CD4-positive, alpha-beta T cell treated with Interleukin-21 for 1 hour (primary cell): ENCODE data around the gene LIN28B.
"Not testable (repeated sequence)": the region's sequence is repeated elsewhere in the genome, so short reads cannot be mapped to it uniquely, and the experiment has no call there.

Experiments
- DNase-seq: peaks from one replicate; pipeline ENCODE4 v3.0.0-alpha.2; 2020

Gene LIN28B

DNA sequence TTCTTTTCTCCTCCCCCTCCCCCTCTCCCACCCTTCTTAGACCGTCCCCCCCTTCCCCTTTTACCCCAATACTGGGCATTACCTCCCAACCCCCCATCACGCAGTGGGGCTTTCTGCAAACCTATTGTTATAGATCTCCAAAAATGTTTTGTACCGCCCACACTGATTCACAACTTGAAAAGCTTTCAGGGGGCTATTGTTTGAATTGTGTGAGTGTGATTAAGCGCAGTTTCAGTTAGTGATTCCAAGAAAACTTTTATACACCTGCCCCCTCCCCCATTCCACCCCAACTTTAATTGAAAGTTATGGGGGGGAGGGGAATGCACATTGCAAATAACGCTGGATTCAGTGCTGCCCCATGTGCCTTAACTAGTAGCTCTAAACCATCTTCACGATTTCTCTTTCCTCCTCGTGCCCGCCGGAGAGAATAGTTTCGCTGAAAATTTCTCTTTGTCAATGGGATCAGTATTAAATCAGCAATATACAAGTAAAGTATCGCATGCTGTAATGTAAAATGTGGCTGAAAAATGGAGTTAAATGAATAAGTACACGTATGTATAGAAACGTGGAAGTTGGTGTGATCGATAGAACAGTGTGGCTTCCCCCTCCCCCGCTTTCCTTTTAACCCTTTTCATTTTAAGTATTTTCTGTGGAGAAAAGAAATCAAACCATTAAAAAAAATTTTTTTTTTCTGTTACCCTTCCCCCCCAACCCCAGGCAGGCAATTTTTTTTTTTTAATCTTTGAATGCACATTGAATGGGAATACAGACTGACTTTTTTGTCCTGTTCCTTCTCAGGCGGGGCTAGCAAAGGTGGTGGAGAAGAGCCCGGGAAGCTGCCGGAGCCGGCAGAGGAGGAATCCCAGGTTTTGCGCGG, 632 bp downstream of the LIN28B start:
- no peak for DNase-seq

DNA sequence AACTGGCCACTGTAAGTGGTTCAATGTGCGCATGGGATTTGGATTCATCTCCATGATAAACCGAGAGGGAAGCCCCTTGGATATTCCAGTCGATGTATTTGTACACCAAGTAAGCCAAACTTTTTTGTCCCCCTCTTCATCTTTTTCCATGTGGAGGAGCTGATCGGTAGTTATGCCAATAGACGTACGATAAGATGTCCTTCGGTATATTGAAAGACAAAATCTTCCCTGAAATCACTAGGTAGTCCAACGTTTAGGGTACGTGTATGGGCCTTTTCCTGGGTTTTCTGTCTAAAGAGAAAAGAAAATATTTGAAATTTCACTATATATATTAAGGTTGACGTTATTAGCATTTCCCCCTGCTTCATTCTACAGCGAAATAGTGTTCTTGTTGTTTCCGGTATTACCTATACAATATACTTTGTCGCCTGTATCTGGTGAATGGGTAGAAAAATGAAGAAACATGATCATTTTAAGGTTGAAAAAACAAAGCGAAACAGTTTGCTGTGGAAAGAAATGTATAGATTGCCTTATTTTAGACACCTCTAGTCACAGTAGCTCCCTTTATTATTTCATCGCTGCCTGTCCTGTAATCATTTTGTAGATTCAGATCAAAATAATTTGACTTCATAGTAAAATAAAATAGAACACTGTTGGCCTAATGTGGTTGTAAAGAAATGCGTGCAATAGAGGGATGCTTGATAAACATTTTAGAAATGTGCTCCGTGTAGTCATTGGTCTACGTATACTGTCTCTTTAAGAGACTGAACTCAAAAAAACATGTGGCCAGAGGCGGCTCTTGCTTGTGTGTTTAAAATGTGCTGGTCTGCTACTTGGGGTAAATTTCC, 1.5 kb downstream of the LIN28B start:
- no peak for DNase-seq

DNA sequence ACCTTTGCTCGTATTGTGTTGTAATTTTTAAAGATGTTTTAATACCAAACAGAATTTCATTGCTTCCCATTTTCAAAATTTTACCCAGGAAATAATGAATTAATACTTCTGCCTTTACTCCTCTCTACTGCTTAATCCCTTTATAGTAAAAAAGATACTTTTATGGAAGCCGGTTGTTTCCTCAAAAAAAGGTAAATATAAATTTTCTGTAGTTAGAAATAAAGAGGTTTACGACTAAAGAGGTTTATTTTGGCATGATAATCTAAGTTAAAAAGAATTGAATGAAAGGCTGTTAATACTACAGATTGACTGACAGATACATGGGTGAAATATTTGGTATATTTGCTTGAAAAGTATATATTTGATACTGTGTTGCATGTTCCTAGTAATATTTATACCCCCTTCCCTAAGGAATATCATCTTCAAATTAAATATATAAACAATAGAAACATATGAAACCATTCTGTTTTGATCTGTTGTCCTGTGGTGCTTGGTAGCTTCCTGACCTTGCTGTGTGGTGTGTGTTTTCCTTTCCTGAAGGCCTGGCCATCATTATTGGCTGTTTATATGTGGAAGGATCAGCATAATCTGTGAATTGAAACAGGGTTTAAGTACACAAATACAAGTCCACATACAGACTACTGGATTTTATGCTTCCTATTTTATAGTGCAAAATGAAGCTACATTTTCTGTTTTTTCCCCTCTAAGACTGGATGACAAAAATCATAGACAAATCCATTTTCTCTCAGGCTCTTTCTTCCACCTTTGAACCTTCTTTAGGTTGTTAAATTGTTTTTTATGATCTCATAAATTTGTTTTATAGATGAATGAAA, 2.3 kb downstream of the LIN28B start:
- no peak for DNase-seq

DNA sequence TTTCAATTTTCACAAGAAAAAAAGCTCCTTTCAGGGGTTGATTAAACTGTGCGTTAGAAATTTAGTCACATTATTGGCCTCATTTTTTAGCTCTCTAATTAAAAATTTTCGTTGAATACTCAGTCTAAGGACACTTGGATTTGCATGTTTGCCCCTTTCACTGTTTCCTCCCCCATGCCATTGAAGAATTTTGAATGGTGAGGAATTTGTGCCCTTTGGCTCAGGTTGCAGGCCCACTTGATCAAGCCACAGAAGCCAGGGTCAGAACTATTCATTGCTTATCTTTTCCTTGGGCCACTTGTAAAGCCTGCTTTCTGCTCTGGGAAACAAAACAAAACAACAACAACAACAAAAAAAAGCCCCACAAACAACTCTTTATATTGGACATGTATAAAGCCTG, 12.2 kb downstream of the LIN28B start:
- DNase-seq: no peak

DNA sequence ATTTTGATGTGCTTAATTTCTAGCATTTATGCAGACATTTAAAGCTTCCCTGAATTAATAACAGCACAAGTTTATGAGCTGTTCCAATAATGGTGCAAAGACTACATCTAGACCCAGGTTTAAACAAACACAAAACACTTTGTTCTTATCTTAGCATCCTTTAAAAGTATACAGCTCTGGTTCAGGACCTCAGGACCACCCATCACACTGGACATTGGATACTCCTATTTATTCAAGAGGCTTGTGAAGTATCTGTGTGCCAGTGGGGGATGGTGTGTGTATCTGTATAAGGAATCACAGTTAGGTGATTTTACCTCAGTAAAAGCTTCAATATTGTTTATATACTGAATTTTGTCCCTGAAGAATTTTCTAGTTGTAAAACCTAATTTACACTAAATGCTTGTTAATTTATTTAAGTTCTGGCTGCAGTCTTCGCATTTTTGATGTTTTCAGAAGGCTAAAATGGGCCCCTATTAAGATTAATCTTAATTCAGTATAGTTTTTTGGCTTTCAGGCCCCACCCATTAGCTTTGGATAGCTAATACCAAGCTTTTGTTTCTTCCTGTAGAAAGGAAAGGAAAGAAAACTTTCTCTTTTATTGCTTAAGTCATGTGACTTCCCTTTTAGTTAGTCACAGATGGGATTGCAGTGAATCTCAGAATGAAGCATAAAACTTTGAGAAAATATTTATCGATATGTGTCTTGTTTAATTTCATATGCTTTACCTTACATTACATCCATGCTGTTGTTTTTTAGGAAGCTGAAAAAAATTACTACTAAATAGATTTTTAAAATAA, 13.1 kb downstream of the LIN28B start:
- DNase-seq: no peak

DNA sequence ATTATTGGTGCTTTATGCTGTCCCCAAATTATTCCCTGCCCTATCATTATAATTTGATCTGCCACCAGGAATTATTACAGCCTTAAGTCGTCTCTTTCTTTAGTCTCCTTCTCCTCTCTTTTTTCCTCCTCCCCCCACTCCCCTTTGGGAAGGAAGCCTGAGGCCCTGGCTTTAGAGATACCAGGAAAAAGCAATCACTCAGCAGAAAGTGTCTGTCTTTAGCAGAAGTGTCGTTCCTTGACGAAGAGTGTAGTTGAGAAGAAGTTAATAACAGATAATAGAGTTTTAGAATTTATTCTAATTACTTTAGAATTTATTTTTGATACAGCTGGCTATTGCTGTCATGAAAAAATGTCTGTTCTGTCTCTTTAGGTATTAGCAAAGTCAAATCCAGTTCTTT, 16.5 kb downstream of the LIN28B start:
- no peak for DNase-seq

DNA sequence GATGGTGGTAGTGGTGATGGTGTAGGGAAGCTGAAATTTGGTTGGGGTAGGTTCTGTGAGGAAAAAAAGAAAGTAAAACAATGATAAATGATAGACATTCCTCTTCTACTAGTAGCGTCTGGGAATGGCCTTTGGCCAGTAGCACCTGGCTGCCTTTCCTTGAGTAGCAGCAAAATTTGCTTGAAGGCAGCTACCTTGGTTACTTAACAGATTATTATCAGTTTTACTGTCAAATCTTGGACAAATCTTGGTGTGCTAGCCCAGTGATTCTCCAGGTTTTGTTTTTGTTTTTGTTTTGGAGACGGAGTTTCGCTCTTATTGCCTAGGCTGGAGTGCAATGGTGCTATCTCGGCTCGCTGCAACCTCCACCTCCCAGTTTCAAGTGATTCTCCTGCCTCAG, 26.4 kb downstream of the LIN28B start:
- DNase-seq: no peak

DNA sequence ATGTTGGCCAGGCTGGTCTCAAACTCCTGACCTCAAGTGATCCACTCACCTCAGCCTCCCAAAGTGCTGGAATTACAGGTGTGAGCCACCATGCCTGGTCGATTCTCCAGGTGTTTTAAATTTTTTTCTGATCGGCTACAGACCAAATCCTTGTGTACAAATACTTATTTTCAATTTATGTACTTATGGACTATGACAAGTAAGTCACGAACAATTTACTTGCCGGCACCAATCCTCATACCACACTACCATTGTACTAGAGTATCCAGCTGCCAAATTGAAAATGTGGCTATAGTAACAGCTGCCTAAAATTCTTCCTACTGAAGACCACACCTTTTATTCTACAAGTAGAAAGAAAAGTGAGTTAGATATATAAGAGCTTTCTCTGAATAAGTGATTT, 26.9 kb downstream of the LIN28B start:
- no peak for DNase-seq

DNA sequence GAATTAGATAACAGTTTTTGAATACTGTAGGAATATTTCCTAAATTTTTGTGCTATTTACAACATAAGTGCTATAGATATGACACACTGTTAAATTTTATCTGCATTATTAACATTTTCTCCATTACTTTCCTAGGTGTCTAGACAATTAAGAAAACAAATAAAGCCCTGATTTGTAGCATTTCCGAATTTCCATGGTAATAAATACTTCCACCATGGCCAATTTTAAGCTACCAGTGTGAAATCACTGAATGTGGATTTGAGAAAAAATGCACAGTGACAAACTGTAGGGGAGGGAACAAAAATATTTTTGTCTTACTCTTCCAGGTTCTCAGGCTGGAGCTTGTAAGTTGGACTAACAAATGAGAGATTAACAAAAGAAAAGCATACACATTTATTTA, 27.9 kb downstream of the LIN28B start:
- no peak for DNase-seq

DNA sequence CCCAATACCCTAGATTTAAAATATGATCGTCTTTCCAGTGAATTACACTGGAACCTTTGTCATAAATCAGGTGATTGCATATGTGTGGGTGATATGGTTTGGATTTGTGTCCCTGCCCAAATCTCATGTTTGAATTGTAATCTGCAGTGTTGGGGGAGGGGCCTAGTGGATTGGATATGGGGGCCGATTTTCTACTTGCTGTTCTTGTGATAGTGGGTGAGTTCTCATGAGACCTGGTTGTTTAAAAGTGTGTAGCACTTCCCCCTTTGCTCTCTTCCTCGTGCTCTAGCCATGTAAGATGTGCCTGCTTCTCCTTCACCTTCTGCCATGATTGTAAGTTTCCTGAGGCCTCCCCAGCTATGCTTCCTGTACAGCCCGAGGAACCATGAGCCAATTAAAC, 29.0 kb downstream of the LIN28B start:
- DNase-seq: not testable (repeated sequence)

DNA sequence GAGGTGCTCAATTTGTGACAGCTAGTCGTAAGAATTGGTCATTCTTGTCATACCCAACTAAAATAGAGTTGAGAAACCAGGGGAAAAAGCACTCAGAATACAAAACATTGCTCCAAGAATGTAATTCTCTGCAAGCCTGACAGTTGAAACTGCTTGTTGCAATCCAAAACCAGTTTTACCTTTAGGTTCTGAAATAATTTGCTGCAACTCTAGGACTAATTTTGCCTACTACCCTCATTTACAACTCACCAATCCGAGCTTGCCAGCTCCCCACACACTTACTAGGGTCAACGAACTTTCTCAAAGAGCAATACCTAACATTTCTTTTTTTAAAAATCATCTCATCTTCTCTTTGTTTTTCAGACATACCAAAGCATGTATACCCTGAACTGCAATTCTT, 29.7 kb downstream of the LIN28B start:
- DNase-seq: no peak

DNA sequence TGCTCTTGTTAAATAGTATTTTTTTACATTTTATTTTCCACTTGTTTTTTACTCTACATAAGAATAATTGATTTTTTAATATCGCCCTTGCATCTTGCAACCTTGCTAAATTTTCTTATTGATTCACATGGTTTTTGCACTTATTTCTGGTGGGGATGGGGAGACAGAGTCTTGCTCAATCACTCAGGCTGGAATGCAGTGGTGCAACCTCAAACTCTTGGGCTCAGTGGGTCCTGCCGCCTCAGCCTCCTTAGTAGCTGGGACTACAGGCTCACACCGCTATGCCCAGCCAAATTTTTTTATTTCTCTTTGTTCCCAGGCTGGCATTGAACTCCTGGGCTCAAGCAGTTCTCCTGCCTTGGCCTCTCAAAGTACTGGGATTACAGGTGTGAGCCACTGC, 30.3 kb downstream of the LIN28B start:
- DNase-seq: no peak

DNA sequence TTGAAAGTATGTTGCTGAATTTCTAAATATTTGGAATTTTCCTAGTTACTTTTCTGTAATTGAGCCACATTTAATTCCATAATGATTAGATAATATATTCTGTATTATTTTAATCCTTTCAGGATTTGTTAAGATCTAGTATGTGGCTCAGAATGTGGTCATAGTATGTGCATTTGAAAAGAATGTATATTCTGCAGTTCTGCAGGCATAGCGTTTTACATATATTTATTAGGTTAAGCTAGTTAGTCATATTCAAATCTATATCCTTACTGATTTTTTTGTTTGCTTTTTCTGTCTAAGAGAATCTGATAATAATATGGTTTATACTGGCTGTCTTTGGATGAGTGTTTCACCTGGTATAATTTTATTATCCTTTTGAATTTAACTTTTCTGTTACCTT, 33.2 kb downstream of the LIN28B start:
- no peak for DNase-seq

DNA sequence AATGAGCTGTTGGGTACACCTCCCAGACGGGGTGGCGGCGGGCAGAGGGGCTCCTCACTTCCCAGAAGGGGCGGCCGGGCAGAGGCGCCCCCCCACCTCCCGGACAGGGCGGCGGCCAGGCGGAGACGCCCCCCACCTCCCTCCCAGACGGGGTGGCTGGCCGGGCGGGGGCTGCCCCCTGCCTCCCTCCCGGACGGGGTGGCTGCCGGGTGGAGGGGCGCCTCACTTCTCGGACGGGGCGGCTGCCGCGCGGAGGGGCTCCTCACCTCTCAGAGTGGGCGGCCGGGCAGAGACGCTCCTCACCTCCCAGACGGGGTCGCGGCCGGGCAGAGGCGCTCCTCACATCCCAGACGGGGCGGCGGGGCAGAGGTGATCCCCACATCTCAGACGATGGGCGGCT, 34.2 kb downstream of the LIN28B start:
- not testable (repeated sequence) for DNase-seq

DNA sequence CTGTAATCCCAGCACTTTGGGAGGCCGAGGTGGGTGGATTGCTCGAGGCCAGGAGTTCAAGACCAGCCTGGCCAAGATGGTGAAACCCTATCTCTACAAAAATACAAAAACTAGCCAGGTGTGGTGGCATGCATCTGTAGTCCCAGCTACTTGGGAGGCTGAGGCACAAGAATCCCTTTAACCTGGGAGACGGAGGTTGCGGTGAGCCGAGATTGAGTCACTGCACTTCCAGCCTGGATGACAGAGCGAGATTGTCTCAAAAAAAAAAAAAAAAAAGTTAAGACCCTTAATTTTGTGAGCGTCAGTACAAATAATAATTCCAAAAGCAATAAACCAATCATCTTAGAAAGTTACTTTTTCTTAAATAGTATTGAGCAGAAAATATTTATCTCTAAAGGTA, 36.7 kb downstream of the LIN28B start:
- DNase-seq: not testable (repeated sequence)

DNA sequence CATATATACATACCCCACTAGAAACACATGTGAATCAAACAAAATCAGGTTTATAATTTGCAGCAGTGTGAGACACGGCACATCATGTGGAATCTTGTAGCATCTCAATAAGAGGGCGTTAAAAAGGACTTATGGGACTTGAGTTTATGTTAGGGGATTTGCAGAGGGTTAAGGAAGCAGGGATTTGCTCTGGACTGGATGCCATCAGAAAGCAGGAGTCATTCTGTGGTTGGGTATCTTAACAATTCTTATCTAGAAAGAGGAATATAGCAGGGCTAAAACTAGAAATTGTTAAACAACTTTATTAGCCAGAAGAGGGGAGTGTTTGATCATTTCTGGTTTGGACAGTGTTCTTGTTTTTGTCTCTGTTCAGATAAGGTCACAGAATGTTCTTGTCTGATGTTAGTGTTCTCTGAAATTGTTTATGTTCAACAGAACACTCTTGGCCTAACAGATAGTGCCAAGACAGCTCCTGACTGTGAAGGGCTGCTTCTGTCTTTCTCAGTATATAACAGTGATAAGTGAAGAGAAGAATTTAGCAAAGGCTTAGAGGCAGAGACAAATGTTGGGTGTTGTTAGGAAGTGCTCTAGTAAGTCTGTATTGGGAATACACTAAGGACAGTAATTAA, 39.2 kb downstream of the LIN28B start:
- no peak for DNase-seq

DNA sequence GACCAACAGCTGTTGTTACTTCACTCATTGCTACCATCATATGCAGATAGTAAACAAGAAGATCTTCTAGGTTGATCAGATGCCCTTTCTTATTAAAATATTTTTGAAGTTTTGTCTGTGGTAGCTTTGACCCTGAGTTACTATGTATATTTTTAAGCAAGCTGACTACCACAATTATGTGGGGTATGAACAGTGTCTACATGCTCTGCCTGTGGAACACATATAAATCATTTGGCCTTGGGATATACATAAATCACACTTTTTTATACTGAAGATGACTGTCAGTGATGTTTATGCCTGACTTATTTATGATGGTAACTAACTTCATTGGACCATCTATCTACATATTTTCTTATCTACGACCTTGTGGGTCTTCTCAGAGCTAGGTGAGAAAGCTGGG, 44.2 kb downstream of the LIN28B start:
- no peak for DNase-seq

DNA sequence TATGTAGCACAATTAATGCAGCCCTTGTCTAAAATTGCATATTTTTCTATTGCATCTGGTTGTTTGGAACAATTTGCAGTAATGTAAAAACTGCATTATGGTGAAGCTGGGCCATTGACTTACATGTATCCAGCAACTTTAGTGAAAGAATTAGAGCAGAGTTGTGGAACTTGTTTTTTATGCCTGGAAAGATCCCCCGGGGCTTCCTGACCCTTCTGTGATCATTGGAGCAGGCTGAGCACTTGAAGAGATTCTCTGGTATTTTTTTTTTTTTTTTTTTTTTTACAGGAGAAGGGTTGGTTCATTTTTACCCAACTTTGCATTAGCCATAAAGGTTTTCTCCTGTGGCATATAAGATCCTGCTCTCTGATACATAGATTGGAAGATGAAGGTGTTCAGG, 45.0 kb downstream of the LIN28B start:
- DNase-seq: no peak

DNA sequence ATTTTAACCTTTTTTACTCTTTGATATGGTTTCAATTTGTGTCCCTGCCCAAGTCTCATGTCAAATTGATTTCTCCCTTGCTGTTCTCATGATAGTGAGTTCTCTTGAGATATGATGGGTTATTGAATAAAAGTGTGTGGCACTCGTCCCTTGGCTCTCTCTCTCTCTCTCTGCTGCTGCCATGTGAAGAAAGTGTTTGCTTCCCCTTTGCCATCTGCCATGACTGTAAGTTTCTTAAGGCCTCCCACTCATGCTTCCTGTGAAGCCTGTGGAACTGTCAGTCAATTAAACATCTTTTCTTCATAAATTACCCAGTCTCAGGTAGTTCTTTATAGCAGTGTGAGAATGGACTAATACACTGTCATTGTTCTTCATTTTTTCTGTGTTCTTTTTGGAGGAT, 48.5 kb downstream of the LIN28B start:
- no peak for DNase-seq

DNA sequence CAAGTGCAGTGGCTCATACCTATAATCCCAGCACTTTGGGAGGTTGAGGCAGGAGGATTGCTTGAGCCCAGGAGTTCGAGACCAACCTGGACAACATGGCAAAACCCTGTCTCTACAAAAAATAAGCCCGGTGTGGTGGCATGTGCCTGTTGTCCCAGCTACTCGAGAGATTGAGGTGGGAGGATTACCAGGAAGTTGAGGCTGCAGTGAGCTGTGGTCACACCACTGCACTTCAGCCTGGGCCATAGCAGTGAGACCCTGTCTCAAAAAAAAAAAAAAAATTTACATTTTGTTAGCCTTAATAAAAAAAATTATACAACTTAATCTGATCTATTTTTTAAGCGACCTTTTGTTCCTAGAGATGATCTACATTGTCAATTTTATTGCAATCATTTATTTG, 56.6 kb downstream of the LIN28B start:
- DNase-seq: not testable (repeated sequence)

DNA sequence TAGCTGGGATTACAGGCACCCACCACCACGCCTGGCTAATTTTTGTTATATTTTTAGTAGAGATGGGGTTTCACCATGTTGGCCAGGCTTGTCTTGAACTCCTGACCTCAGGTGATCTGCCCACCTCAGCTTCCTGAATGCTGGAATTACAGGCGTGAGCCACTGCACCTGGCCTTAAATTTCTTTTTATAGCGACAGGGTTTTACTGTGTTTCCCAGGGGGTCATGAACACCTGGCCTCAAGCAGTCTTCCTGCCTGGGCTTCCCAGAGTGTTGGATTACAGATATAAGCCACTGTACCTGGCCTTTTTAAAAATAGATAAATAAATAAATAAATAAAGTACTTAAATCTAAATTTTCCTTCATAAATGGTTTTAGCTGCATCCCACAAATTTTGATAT, 57.5 kb downstream of the LIN28B start:
- no peak for DNase-seq

DNA sequence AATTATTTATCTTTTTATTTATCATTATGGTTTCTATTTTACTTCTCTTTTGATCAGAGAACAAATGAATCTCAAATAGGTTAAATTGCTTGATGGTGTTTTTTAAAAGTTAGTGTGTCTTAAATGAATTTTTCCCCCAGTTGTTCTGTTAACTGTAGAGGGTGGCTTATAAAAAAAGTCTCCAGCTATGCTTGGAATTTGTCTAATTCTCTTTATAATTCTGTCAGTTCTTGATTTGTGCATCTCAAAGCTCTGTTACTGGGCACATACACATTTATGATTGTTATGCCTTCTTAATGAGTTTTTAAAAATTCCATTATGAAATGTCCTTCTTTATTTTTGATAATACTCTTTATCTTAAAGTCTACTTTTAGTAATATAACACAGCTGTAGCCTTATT, 58.0 kb downstream of the LIN28B start:
- no peak for DNase-seq
